DND-41 (cell line): ENCODE measurements around the gene UST.

Experiments
- ATAC-seq: fragments of 200-7000 bp; cut with Tn5 transposase; 3 replicates; pipeline ENCODE4 v1.9.1; 2021; ENCODE audit warnings: low read depth; ENCODE audit not compliant: insufficient read depth
- DNase-seq: peaks from one replicate; pipeline ENCODE4 v3.0.0-alpha.2; 2020
- H2AFZ ChIP-seq: 2 replicates; pipeline ENCODE4 v1.6.0; 2012; ENCODE audit warnings: low read depth, low read length
- H3K27ac ChIP-seq: 2 replicates; pipeline ENCODE4 v1.5.1; 2012; ENCODE audit warnings: low read length, inconsistent platforms
- H3K27me3 ChIP-seq: fragments of 200-600 bp; sonication (generic); 2 replicates; pipeline ENCODE4 v1.6.0; 2012; ENCODE audit warnings: low read length, mild to moderate bottlenecking, inconsistent platforms; ENCODE audit not compliant: insufficient read depth, poor library complexity
- H3K36me3 ChIP-seq: 2 replicates; pipeline ENCODE4 v1.5.1; 2012; ENCODE audit warnings: low read length, inconsistent platforms; ENCODE audit not compliant: insufficient read depth
- H3K4me1 ChIP-seq: 2 replicates; pipeline ENCODE4 v1.5.1; 2012; ENCODE audit warnings: mild to moderate bottlenecking, low read length; ENCODE audit not compliant: insufficient read depth
- H3K4me2 ChIP-seq: 2 replicates; pipeline ENCODE4 v1.6.0; 2012; ENCODE audit warnings: mild to moderate bottlenecking, moderate library complexity, low read length, inconsistent platforms; ENCODE audit not compliant: insufficient read depth
- H3K4me3 ChIP-seq, 2 experiments: fragments of 200-600 bp in 1 of 2; shearing (Covaris generic) in 1 of 2; 2 replicates each; pipeline ENCODE4 v1.5.1; 2012 to 2016; ENCODE audit warnings: inconsistent platforms in 2 of 2, low read length in 2 of 2, mild to moderate bottlenecking in 2 of 2, low read depth in 1 of 2, moderate library complexity in 1 of 2
- H3K79me2 ChIP-seq: 2 replicates; pipeline ENCODE4 v1.6.0; 2012; ENCODE audit warnings: low read length, inconsistent platforms; ENCODE audit not compliant: insufficient read depth
- H3K9ac ChIP-seq: 2 replicates; pipeline ENCODE4 v1.6.0; 2012; ENCODE audit warnings: low read depth, mild to moderate bottlenecking, inconsistent platforms, low read length, moderate library complexity
- H3K9me3 ChIP-seq: 2 replicates; pipeline ENCODE4 v1.5.1; 2012; ENCODE audit warnings: low read length, moderate library complexity, mild to moderate bottlenecking, inconsistent platforms; ENCODE audit not compliant: insufficient read depth, severe bottlenecking
- H4K20me1 ChIP-seq: 2 replicates; pipeline ENCODE4 v1.6.0; 2012; ENCODE audit warnings: low read length; ENCODE audit not compliant: insufficient read depth
- CTCF ChIP-seq: IDR thresholded peaks from 2 replicates; pipeline ENCODE4 v1.5.1; 2012; ENCODE audit warnings: borderline replicate concordance, low read length, moderate library complexity, mild to moderate bottlenecking; ENCODE audit not compliant: poor library complexity, severe bottlenecking; ENCODE audit errors: extremely low read depth
- EZH2 ChIP-seq: IDR thresholded peaks from 3 replicates; pipeline ENCODE4 v1.6.1; 2012; ENCODE audit warnings: borderline replicate concordance, low read depth, mild to moderate bottlenecking, moderate library complexity, low read length, inconsistent platforms; ENCODE audit not compliant: severe bottlenecking

The UST gene

DNA sequence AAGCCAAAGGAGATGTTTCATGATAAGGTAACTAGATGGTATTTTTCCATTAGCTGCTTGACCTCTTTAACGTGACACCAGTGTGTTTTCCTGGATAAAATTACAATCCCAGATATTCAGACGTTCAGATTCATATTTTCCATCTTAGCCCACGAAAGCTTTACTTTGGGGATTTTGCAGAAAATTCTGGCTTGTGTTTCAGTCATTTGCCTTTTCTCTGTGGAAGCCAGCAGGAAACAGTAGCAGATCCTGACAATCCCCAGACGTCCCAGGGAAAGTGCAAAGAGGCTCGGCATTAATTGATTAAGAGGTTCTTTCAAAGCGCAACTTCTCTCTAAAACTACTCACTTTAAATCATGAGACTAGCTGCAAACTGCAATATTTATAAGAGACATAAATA is 243.6 kb downstream of the UST start:
- TF ChIP-seq CTCF (no peak), EZH2 (no peak)
- no peak overlapping the region for H3K4me3 ChIP-seq
- no peak for ATAC-seq

DNA sequence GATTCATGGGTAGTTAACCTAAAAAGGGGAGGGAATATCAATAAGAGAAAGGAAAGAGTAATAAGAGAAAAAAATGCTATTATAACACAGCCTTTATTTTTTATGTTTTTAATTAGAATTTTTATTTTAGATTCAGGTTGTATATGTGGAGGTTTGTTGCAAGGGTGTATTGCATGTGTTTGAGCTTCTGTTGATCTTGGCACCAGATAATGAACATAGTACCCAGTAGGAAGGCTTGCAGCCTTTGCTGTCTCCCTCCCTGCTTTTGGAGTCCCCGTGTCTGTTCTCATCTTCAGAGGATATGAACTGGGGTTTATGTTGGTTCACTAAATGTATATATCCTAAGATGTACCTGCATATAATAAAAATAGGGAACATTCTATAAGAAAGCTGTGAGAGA is 250.0 kb downstream of the UST start:
- no peaks in the 10 kb centered on the region for H3K36me3 ChIP-seq
- no peak overlapping the region for H3K4me2 ChIP-seq
- H3K79me2 ChIP-seq: no peaks in the 10 kb centered on the region
- ATAC-seq (no peak), DNase-seq (no peak)
- peaks cover 43% of the 10 kb centered on the region for H3K4me1 ChIP-seq
- TF ChIP-seq EZH2 (no peak), CTCF (no peak)
- H3K9ac ChIP-seq: no peak overlapping the region
- H3K4me3 ChIP-seq: no peak overlapping the region
- H3K27me3 ChIP-seq: no peaks in the 10 kb centered on the region
- H3K27ac ChIP-seq: no peak overlapping the region
- no peaks in the 10 kb centered on the region for H4K20me1 ChIP-seq
- peaks cover 13% of the 10 kb centered on the region for H3K9me3 ChIP-seq
- no peak overlapping the region for H2AFZ ChIP-seq

More for the DNA sequence above, 243.6 kb downstream of the UST start:
- Histone ChIP-seq H3K79me2 (no peaks in the 10 kb centered on the region), H3K4me1 (no peaks in the 10 kb centered on the region), H3K27me3 (no peaks in the 10 kb centered on the region), H3K4me2 (no peak overlapping the region), H3K9me3 (peaks cover 4% of the 10 kb centered on the region), H3K27ac (no peak overlapping the region), H3K36me3 (no peaks in the 10 kb centered on the region), H2AFZ (no peak overlapping the region), H3K9ac (no peak overlapping the region), H4K20me1 (no peaks in the 10 kb centered on the region)
- no peak for DNase-seq

GRCh38 chr6:148997865-148998264 is 251.0 kb downstream of the UST start:
- no peaks in the 10 kb centered on the region for H3K27me3 ChIP-seq
- H3K4me2 ChIP-seq: no peak overlapping the region
- no peaks in the 10 kb centered on the region for H4K20me1 ChIP-seq
- no peak overlapping the region for H2AFZ ChIP-seq
- no peak overlapping the region for H3K27ac ChIP-seq
- DNase-seq (no peak), ATAC-seq (no peak)
- H3K79me2 ChIP-seq: no peaks in the 10 kb centered on the region
- H3K9me3 ChIP-seq: peaks cover 16% of the 10 kb centered on the region
- TF ChIP-seq CTCF (no peak), EZH2 (no peak)
- no peak overlapping the region for H3K4me3 ChIP-seq
- H3K9ac ChIP-seq: no peak overlapping the region
- peaks cover 43% of the 10 kb centered on the region for H3K4me1 ChIP-seq
- no peaks in the 10 kb centered on the region for H3K36me3 ChIP-seq

GRCh38 chr6:148998704-148999103 is 251.9 kb downstream of the UST start:
- Histone ChIP-seq H3K79me2 (no peaks in the 10 kb centered on the region), H3K4me2 (no peak overlapping the region), H3K4me1 (peaks cover 43% of the 10 kb centered on the region), H3K27ac (peak overlapping the region; percentile 3; the same call in 1 of the 2 replicates), H3K4me3 (no peak overlapping the region), H2AFZ (no peak overlapping the region), H3K36me3 (no peaks in the 10 kb centered on the region), H3K9me3 (peaks cover 12% of the 10 kb centered on the region), H4K20me1 (no peaks in the 10 kb centered on the region), H3K9ac (no peak overlapping the region), H3K27me3 (no peaks in the 10 kb centered on the region)
- TF ChIP-seq CTCF: no peak
- TF ChIP-seq EZH2: no peak
- peak; percentile 31; the same call in 2 of the 3 replicates for ATAC-seq
- peak; percentile 43 for DNase-seq
